ENCODE measurements around the gene IL4. TPM values are rescaled to one million over a fixed set of nuclear protein-coding genes. Genes with fewer than 3 reads are reported as not detected.

The IL4 gene
- polyA plus RNA-seq, 1 donor from 2014 or later, result not detected

DNA sequence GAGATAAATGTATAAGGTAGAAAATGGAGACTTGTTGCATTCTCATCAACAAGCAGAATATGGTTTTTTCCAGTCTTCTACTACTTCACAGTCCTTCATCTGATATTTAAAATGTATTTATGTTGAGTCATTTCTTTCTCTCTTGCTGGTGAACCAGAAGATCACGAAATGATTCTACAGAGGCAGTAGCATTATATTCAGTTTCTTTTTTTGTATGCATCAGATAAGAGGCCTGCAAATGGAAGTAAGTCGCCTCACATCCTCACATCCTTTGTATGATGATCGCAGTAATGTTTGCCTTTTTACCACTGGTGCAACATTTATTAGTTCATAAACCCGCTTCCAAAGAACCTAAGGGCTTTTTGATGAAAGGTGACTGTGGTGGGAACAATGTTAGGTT, 37.9 kb upstream of the IL4 start:
- H3K36me3 ChIP-seq (ENCODE audit: insufficient read depth, low read length), result no peaks in the 10 kb centered on the region
- no peak overlapping the region for H3K4me3 ChIP-seq (ENCODE audit: low read length)
- no peak overlapping the region for H3K9ac ChIP-seq (ENCODE audit: low read length)
- H3K9me3 ChIP-seq (ENCODE audit: low read length), result no peaks in the 10 kb centered on the region
- TF ChIP-seq MXI1 (conservative IDR thresholded peaks at IDR 0.05; ENCODE audit: poor library complexity, severe bottlenecking) (no peak), EZH2 (IDR thresholded peaks at IDR 0.05; ENCODE audit: borderline replicate concordance, insufficient read depth, low read length, poor library complexity, severe bottlenecking) (no peak), RAD21 (conservative IDR thresholded peaks at IDR 0.05) (no peak), EP300 (conservative IDR thresholded peaks at IDR 0.05; ENCODE audit: poor library complexity, severe bottlenecking) (no peak), SMC3 (conservative IDR thresholded peaks at IDR 0.05; ENCODE audit: poor library complexity) (no peak), TAF1 (IDR thresholded peaks at IDR 0.05; ENCODE audit: low read depth) (no peak), POLR2AphosphoS5 (IDR thresholded peaks at IDR 0.05) (no peak)
- TF ChIP-seq, protein P1, sequence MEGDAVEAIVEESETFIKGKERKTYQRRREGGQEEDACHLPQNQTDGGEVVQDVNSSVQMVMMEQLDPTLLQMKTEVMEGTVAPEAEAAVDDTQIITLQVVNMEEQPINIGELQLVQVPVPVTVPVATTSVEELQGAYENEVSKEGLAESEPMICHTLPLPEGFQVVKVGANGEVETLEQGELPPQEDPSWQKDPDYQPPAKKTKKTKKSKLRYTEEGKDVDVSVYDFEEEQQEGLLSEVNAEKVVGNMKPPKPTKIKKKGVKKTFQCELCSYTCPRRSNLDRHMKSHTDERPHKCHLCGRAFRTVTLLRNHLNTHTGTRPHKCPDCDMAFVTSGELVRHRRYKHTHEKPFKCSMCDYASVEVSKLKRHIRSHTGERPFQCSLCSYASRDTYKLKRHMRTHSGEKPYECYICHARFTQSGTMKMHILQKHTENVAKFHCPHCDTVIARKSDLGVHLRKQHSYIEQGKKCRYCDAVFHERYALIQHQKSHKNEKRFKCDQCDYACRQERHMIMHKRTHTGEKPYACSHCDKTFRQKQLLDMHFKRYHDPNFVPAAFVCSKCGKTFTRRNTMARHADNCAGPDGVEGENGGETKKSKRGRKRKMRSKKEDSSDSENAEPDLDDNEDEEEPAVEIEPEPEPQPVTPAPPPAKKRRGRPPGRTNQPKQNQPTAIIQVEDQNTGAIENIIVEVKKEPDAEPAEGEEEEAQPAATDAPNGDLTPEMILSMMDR (IDR thresholded peaks at IDR 0.05; ENCODE audit: poor library complexity, severe bottlenecking), result no peak
- TF ChIP-seq, protein P2, sequence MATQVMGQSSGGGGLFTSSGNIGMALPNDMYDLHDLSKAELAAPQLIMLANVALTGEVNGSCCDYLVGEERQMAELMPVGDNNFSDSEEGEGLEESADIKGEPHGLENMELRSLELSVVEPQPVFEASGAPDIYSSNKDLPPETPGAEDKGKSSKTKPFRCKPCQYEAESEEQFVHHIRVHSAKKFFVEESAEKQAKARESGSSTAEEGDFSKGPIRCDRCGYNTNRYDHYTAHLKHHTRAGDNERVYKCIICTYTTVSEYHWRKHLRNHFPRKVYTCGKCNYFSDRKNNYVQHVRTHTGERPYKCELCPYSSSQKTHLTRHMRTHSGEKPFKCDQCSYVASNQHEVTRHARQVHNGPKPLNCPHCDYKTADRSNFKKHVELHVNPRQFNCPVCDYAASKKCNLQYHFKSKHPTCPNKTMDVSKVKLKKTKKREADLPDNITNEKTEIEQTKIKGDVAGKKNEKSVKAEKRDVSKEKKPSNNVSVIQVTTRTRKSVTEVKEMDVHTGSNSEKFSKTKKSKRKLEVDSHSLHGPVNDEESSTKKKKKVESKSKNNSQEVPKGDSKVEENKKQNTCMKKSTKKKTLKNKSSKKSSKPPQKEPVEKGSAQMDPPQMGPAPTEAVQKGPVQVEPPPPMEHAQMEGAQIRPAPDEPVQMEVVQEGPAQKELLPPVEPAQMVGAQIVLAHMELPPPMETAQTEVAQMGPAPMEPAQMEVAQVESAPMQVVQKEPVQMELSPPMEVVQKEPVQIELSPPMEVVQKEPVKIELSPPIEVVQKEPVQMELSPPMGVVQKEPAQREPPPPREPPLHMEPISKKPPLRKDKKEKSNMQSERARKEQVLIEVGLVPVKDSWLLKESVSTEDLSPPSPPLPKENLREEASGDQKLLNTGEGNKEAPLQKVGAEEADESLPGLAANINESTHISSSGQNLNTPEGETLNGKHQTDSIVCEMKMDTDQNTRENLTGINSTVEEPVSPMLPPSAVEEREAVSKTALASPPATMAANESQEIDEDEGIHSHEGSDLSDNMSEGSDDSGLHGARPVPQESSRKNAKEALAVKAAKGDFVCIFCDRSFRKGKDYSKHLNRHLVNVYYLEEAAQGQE (IDR thresholded peaks at IDR 0.05; ENCODE audit: borderline replicate concordance), result no peak
- no peaks in the 10 kb centered on the region for H3K27me3 ChIP-seq (ENCODE audit: insufficient read depth, low read depth, low read length)
- no peak overlapping the region for H2AFZ ChIP-seq (ENCODE audit: low read depth, low read length)
- no peaks in the 10 kb centered on the region for H3F3A ChIP-seq (ENCODE audit: insufficient read depth, low read length, poor library complexity, severe bottlenecking)
- no peak overlapping the region for H3K4me2 ChIP-seq (ENCODE audit: low read length)
- H3K79me2 ChIP-seq (replicated peaks; ENCODE audit: insufficient read depth, low read length), result no peaks in the 10 kb centered on the region
- H3K27ac ChIP-seq (ENCODE audit: low read length), result no peak overlapping the region
- no peaks in the 10 kb centered on the region for H4K20me1 ChIP-seq (ENCODE audit: insufficient read depth)
- no peaks in the 10 kb centered on the region for H3K9me2 ChIP-seq (ENCODE audit: insufficient read depth, low read length)

DNA sequence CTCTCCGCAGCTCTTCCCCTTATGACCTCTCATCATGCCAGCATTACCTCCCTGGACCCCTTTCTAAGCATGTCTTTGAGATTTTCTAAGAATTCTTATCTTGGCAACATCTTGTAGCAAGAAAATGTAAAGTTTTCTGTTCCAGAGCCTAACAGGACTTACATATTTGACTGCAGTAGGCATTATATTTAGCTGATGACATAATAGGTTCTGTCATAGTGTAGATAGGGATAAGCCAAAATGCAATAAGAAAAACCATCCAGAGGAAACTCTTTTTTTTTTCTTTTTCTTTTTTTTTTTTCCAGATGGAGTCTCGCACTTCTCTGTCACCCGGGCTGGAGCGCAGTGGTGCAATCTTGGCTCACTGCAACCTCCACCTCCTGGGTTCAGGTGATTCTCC, 36.5 kb upstream of the IL4 start:
- H4K20me1 ChIP-seq (ENCODE audit: insufficient read depth), result no peaks in the 10 kb centered on the region
- no peaks in the 10 kb centered on the region for H3K36me3 ChIP-seq (ENCODE audit: insufficient read depth, low read length)
- no peak overlapping the region for H2AFZ ChIP-seq (ENCODE audit: low read depth, low read length)
- no peak overlapping the region for H3K27ac ChIP-seq (ENCODE audit: low read length)
- H3K4me3 ChIP-seq (ENCODE audit: low read length), result no peak overlapping the region
- no peak overlapping the region for H3K4me2 ChIP-seq (ENCODE audit: low read length)
- no peak overlapping the region for H3K9ac ChIP-seq (ENCODE audit: low read length)
- no peaks in the 10 kb centered on the region for H3K9me2 ChIP-seq (ENCODE audit: insufficient read depth, low read length)
- no peaks in the 10 kb centered on the region for H3K27me3 ChIP-seq (ENCODE audit: insufficient read depth, low read depth, low read length)
- no peaks in the 10 kb centered on the region for H3K9me3 ChIP-seq (ENCODE audit: low read length)
- no peaks in the 10 kb centered on the region for H3K79me2 ChIP-seq (replicated peaks; ENCODE audit: insufficient read depth, low read length)
- H3F3A ChIP-seq (ENCODE audit: insufficient read depth, low read length, poor library complexity, severe bottlenecking), result no peaks in the 10 kb centered on the region
- TF ChIP-seq MXI1 (conservative IDR thresholded peaks at IDR 0.05; ENCODE audit: poor library complexity, severe bottlenecking), result no peak
- no peak for TF ChIP-seq SMC3 (conservative IDR thresholded peaks at IDR 0.05; ENCODE audit: poor library complexity)
- TF ChIP-seq RAD21 (conservative IDR thresholded peaks at IDR 0.05), result no peak
- TF ChIP-seq, protein P2 (IDR thresholded peaks at IDR 0.05; ENCODE audit: borderline replicate concordance), result no peak
- no peak for TF ChIP-seq EP300 (conservative IDR thresholded peaks at IDR 0.05; ENCODE audit: poor library complexity, severe bottlenecking)
- TF ChIP-seq POLR2AphosphoS5 (IDR thresholded peaks at IDR 0.05), result no peak
- TF ChIP-seq, protein P1 (IDR thresholded peaks at IDR 0.05; ENCODE audit: poor library complexity, severe bottlenecking), result no peak
- no peak for TF ChIP-seq EZH2 (IDR thresholded peaks at IDR 0.05; ENCODE audit: borderline replicate concordance, insufficient read depth, low read length, poor library complexity, severe bottlenecking)
- no peak for TF ChIP-seq TAF1 (IDR thresholded peaks at IDR 0.05; ENCODE audit: low read depth)
